Measurements from ENCODE around the gene EDARADD.
"Not testable (repeated sequence)": the region's sequence is repeated elsewhere in the genome, so short reads cannot be mapped to it uniquely, and the experiment has no call there.

EDARADD gene

DNA sequence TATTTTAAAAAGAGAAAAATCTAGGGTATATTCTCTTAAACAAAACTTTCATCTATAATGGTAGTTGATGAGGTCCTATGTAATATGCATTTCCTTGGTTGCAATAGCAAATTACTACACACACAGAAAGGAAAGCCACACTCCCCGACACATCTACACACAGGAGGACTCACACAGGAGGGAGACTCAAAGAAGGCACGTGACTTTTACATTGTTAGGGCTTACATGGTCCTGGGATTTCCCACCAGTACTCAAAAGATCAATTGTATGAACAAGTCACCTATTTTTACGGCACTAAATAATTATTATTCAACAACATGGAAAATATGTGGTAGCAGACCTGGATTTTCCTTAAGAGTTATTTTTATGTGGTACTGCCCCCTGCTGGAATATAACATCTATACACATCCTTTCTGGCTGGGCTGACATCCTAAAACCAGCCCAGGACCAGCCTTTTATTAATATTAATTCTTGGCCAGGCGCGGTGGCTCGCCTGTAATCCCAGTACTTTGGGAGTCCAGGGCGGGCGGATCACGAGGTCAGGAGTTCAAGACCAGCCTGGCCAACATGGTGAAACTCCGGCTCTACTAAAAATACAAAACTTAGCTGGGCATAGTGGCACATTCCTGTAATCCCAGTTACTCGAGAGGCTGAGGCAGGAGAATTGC is 95.8 kb downstream of the EDARADD start:
- DNase-seq = peak in 1 of 14 donors; percentile 31

DNA sequence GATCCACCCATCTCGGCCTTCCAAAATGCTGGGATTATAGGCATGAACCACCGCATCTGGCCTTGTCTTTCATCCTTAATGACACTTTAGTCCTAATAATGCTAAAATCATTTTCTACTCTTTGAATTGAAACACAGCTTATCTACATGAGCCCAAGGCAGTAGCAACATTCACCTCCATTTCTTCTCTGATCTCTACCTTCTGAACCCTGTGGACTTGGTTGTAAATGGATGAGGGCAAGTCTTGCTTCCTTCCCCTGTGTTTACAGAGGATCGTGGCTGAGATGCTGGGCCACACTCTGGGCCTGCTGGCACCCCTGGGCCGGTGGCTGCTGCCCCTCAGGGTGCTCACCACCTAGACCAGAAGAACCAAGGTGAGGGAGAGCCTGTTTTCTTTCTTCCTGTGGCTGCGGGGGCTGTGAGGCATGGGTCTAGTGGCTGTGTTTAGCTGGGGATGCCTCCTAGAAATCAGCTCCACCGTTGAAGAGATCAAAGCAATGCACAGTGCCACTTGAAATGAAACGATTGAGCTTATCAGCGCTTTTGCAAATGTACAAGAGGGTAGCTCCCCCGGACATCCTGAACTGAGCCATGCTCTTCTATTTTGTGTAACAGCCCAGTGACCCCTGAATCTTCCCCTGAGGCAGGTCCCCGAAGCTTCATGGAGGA is 97.5 kb downstream of the EDARADD start:
- DNase-seq = no peak

DNA sequence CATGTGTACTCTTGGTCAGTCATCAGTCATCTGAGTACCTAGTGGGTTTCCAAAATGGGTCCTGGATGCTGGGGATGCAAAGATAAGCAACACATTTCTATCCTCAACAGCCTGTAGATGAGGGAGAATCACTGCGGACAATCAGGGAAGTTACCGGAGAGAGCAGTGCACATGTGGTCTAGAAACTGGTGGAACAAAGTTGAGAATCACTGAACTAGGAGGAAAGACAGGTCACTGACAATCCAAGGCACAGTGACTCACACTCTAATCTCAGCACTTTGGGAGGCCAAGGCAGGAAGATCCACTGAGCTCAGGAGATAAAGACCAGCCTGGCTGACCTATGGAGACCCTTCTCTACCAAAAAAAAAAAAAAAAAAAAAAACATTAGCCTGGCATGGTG is 98.3 kb downstream of the EDARADD start:
- no peak for DNase-seq

DNA sequence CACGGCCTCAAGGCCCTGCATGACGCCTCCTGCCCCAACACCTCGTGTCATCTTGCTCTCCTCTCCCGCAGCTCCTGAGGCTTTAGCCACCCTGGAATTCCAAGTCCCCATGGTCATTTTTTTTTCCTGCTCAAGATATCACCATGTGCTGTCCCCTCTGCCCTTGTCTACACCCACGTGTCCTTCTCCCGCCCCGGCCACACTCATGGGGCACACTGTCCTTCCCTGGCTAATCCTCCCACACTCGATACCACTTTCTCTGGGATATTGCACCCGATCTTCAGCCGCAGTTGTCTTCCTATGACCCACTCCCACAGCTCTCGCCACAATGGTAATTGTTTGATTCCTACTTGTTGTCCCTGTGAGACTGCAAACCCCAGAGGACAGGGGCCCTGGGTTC is 100.0 kb downstream of the EDARADD start:
- DNase-seq = no peak

DNA sequence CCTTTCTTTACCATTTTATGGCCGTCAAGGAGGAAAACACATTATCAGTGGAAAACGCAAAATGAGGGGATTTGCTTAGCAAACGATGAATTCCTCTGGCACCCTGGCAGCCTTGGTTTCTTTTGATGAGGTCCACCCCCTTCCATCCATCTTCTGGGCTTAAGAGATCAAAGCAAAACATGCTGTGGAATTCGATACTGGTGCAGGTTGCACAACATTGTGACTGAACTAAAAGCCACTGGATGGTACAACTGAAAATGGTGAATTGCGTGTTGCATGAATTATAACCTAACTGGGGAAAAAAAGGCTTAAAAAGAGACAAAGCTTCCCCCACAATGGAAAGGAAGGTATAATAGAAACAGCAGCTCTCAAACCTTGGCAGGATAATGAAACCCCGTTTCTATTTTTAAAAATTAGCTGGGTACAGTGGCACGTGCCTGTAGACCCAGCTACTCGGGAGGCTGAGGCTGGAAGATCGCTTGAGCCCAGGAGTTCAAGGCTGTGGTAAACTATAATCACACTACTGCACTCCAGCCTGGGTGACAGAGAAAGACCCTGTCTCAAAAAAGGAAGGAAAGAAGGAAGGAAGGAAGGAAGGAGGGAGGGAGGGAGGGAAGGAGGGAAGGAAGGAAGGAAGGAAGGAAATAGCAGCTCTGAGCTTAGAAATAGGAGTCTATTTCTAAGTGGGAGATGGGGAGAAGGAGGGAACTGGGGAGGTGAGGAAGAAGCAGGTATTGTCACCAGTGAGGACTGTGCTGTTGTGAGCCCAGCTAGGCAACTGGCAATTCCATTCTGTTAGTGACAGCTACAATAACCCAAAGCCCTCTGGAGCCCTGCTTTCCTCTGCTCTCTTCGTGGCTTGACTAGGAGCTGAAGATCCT is 100.7 kb downstream of the EDARADD start:
- no peak for DNase-seq

DNA sequence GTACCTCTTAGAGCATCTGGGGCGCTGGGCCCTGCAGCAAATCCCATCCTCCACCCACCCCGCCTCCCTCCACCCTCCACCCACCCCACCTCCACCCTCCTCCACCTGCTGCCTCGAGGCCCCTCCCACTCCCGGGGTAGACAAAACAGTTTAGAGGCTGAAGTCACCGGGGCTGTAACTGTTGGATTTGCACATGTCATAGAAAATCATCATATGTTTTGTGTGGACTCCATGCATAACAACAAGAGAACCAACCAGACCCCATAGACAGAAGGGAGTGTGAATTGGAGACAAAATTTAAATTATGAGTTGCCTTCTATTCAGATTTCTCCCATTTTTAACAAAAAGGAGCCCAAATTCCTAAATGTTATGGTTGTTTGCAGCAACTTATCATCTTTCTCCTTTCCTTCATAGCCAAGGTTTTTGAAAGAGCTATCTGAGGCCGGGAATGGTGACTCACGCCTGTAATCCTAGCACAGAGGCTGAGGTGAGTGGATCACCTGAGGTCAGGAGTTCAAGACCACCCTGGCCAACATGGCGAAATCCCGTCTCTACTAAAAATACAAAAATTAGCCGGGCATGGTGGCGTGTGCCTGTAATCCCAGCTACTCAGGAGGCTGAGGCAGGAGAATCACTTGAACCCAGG is 101.5 kb downstream of the EDARADD start:
- no peak for DNase-seq

DNA sequence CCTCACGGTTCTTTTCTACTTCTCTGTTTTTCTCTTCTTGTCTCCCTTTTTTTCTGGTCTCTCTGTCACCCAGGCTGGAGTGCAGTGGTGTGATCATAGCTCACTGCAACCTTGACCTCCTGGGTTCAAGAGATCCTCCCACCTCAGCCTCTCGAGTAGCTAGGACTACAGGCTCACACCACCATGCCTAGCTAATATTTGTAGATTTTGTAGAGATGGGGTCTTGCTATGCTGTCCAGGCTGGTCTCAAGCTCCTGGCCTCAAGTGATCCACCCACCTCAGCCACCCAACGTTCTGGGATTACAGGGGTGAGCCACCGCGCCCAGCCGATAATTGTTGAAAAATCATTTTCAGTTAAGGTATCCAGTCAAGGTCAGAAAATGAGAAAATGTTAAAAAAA is 103.8 kb downstream of the EDARADD start:
- DNase-seq = no peak

DNA sequence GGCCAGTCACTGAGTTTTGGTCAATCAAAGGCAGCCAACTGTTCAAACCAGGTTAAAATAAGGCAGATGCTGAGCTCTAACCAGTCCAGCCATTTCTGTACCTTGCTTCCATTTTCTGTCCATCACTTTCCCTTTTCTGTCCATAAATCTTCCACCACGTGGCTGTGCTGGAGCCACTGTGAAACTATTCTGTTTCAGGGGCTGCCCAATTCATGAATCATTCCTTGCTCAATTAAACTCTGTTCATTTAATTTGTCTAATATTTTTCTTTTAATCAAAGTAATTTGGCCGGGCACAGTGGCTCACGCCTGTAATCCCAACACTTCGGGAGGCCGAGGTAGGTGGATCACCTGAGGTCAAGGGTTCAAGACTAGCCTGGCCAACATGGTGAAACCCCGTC is 107.0 kb downstream of the EDARADD start:
- no peak for DNase-seq

DNA sequence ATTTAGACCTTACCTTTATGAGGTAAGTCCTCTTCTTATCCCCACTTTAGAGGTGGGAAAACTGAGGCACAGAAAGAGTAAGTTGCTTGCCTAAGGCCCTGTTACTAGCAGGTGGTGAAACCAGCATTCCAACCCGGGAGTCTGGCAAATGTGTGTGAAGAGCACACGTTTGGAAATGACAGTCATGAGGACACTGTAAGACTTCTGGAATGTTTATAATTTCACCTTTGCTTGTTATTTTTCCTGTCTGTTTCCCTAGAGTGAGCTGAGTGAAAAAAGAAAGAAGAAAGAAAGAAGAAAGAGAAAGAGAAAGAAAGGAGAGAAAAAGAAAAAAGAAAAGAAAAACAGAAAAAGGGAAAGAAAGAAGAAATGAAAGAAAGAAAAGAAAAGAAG is 108.5 kb downstream of the EDARADD start:
- DNase-seq = no peak

DNA sequence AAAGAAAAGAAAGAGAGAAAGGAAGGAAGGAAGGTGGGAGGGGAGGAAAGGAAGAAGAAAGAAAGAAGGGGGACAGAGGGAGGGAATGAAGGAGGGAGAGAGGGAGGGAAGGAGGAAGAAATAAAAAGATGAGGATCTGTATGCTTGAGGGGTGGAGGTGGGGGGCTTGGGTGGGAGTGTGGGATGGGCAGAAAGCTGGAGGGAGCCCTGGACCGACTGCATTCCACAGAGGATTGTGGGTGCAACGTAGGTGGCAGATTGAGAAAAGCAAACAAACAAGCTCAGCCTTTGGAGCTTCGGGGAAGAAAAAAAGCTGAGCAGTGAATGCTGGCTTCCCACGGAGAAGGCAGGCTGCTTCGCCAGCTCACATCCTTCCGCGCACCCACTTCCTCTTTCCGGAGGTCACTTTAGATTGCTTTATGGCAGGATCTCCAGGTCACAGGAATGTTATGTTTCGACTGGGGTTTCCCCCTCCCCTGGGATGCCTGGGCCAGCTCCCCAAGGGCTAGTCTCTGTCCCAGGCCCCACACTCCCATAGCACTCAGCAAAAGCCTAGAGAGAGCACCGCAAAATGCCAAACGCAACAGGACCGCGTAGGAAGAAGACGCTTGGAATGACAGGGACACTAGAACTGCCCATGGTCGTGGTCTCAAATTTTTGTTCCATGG is 109.0 kb downstream of the EDARADD start:
- peak in 7 of 14 donors; percentile 2 to 22 (median 6) for DNase-seq

DNA sequence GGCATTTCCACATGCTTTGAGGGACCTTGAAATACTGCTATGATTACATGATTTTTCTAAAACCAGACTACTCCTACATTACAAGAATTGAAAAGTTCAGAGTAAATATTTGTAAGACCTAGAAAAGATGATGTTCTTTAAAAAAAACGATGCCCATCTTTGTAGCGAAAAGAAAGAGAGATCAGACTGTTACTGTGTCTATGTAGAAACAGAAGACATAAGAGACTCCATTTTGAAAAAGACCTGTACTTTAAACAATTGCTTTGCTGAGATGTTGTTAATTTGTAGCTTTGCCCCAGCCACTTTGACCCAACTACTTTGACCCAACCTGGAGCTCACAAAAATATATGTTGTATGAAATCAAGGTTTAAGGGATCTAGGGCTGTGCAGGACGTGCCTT is 110.3 kb downstream of the EDARADD start:
- not testable (repeated sequence) for DNase-seq

DNA sequence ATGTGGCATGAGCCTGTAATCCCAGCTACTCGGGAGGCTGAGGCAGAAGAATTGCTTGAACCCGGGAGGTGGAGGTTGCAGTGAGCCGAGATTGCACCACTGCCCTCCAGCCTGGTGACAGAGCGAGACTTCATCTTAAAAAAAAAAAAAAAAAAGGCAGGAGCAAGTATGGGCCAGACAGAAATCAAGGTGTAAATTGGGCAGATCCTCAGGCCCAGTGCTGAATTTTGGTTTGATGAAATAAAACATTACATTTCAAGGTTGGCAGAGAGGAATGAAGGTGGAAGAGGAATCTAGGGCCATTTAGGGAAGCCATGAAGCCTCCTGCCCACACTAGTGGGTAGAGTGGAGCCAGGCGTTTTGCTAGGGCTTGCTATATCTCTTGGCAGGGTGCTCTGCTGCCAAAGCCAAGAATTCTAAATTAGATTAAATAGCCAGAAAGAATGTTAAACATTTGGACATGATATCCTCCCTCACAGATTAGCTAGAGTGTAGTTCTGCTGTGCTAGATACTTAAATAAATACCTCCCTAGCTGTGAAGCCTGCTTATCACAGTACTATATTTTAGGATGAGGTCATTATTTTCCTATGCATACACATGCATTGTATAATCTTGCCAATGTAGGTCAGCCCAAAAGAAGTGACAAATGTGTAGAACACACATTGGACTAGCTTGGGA is 113.1 kb downstream of the EDARADD start:
- DNase-seq = no peak

DNA sequence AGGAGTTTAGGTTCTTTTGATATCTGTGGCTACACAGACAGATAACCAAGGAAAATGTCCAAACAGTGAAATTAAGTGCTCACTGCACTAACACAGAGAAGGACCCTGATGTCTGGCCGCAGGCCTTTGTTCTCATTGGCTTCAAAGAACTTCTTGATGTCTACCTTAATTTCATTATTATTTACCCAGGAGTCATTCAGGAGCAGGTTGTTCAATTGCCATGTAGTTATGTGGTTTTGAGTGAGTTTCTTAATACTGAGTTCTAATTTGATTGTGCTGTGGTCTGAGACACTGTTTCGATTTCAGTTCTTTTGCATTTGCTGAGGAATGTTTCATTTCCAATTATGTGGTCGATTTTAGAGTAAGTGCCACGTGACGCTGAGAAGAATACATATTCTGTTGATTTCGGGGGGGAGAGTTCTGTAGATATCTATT is 114.5 kb downstream of the EDARADD start:
- DNase-seq = no peak

DNA sequence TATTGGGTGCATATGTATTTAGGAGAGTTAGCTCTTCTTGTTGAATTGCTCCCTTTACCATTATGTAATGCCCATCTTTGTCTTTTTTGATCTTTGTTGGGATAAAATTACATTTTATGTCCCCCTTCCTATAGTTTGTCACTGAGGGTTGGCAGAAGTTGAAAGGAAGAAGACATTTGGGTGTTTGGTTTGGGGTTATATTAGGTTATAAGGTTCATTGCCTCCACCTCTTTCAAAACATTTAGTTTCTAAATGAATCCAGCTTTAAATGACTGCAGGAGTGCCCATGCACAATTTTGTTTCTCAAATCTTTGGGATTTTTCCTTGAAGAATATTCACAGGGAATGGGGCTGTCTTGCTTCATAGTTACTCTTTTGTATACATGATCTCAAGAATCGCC is 115.1 kb downstream of the EDARADD start:
- no peak for DNase-seq

DNA sequence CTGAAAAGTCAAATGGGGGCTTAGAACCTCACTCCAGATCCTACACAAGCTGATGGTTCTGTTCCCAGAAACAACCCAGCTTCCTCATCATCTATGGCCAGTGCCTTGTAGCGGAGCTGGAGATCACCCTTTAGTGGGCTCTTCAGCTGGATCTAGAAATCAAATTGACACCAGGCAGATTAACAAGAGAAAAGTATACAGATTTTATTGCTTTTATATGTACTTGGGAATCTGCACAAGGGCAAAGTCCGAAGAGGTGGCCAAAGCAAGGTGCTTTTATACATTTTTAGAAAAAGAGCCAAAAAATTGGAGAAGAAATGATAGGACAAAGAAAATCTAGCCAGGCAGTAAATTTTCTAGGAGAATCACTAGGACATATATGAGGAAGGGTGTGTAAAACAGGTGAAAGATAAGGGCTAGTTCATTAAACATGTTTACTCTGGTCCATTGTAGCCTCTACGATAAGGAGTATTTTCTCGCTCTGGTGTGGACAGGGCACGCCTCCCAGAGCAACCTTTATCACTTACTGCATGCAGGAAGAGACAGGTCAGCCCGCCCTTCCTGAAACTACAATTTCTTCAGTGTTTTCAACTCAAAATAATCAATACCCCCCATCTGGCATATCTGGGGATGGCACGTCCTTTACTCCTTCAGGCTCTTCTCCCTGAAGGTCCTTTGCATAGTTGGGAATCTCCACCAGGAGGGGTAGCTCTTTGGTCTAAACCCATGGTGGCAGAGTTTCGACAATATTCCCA is 115.7 kb downstream of the EDARADD start:
- DNase-seq = no peak

DNA sequence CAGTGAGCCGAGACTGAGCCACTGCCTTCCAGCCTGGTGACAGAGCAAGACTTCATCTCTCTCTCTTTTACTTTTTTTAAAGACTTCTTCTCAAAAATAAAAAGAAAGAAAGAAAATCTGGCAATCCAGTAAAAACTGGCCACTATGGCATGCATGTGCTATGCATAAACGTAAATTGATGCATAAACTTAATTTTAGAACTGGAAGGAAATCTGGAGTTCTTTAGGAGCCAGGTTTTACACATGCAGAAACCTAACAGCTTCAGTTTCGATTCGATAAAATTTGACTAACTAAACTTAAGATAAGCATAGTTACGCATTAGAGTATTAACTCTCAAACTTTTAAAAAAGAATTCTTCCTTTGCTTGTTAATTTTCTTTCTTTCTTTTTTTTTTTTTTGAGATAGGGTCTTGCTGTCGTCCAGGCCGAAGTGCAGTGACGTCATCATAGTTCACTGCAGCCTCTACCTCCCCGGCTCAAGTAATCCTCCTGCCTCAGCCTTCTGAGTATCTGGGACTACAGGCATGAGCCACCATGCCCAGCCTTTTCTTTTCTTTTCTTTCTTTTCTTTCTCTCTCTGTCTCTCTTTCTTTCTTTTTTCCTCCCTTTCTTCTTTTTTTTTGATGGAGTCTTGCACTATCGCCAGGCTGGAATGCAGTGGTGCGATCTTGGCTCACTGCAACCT is 117.8 kb downstream of the EDARADD start:
- DNase-seq = no peak

DNA sequence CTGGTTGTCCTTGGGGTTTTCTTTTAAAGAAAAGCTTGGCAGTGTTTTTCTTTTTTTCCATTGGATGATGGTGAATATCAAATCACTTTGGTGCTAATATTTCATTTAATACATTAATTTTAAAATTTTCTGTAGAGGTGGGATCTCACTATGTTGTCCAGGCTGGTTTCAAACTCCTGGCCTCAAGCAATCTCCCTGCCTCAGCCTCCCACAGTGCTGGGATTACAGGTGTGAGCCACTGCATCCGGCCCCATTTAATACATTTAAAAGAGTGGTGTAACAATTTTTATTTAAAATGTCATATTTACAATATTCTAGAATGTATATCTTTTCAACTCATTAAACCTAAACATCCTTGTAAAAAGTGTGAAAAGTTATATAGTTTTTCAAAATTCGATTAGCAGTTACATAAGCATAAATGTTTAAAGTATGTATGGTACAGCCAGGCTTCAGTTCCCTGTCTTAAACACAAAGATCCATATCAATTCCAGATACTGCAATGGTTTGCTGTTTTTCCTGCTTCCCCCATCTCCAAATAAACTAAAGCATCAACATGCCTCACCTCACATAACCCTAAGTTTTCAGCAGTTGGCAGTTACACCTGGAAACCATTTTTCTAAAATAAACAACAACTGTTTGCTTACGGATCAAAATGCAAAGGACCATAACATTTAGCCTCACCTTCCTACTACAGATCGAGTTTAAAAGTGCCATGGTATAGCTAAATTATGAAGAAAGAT is 120.8 kb downstream of the EDARADD start:
- no peak for DNase-seq

DNA sequence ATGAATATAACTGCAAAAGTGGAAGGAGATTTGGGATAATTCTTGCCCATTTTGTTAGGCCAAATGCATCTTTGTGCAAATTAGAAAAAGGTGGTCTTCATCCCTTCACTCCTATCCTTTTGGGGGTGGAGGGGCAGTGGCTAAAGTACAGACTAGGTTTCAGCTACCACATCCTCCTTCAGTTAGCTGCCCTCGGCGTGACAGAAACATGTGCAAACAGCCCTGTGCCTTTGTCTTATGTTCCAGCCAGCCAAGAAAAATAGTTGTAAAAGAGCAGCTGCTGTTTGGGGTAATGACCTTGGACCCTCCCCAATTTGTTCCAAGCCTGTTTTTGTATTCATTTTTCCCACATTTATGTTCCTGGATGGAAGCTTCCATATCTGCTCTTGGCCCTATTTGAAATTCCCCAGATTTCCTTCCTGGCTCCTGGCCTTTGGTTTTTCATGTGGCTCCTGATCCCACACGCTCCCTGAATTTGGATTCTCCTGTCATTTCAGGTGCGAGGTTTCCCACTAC is 121.4 kb downstream of the EDARADD start:
- DNase-seq = no peak

All from C1 segment of cervical spinal cord (tissue), 14 donors.